ENCODE measurements around the gene SOX6. TPM values are rescaled to one million over a fixed set of nuclear protein-coding genes. Genes with fewer than 3 reads are reported as not detected.

SOX6 gene
- total RNA-seq, 1 experiment from 2014 or later = not detected

- Histone ChIP-seq H3K27ac (ENCODE audit: insufficient read length, low read depth, low read length) (no peak overlapping the region), H3T11ph (ENCODE audit: low read length) (no peak overlapping the region), H3K79me2 (ENCODE audit: insufficient read depth, low read length) (no peaks in the 10 kb centered on the region), H4K8ac (replicated peaks; ENCODE audit: insufficient read length, low read depth, low read length) (no peak overlapping the region), H2AFZ (ENCODE audit: low read length) (no peak overlapping the region), H3K14ac (ENCODE audit: insufficient read depth, low read length) (no peak overlapping the region), H3K4me1 (ENCODE audit: insufficient read depth, low read length) (no peaks in the 10 kb centered on the region), H2BK20ac (ENCODE audit: low read depth, low read length, poor library complexity, severe bottlenecking) (no peak overlapping the region), H3K23ac (ENCODE audit: insufficient read length, low read depth, low read length) (no peak overlapping the region), H3K79me1 (ENCODE audit: insufficient read depth, low read depth, low read length, poor library complexity, severe bottlenecking) (no peaks in the 10 kb centered on the region), H3K4ac (ENCODE audit: low read depth, low read length) (no peak overlapping the region), H4K20me1 (ENCODE audit: control insufficient read depth, insufficient read depth, insufficient read length) (no peaks in the 10 kb centered on the region), H3K56ac (ENCODE audit: insufficient read length, low read depth, low read length) (no peak overlapping the region), H3K4me2 (ENCODE audit: insufficient read depth, insufficient read length, low read length) (no peak overlapping the region), H2BK12ac (ENCODE audit: insufficient read length, low read depth, low read length) (no peak overlapping the region), H4K91ac (ENCODE audit: insufficient read length, low read depth, low read length) (no peak overlapping the region), H3K18ac (ENCODE audit: insufficient read length, low read depth, low read length) (no peak overlapping the region), H2BK15ac (ENCODE audit: low read depth, low read length) (no peak overlapping the region), H2BK5ac (ENCODE audit: insufficient read length, low read length) (no peak overlapping the region), H2BK120ac (ENCODE audit: low read depth, low read length, poor library complexity, severe bottlenecking) (no peak overlapping the region), H4K5ac (ENCODE audit: insufficient read length, low read depth, low read length) (no peak overlapping the region), H2AK5ac (ENCODE audit: insufficient read length, low read length) (no peak overlapping the region), H3K9ac (ENCODE audit: extremely low read depth, insufficient read length, low read length) (no peak overlapping the region), H3K9me3 (ENCODE audit: control insufficient read depth, low read depth, low read length) (no peaks in the 10 kb centered on the region), H3K27me3 (ENCODE audit: insufficient read depth, low read length) (no peaks in the 10 kb centered on the region), H3K23me2 (ENCODE audit: insufficient read length, low read depth, low read length, poor library complexity, severe bottlenecking) (no peaks in the 10 kb centered on the region)
- DNase-seq = no peak
- no CpG with 5 or more reads among the region's 1 CpG for WGBS (ENCODE audit: extremely low coverage, insufficient read length, low lambda C conversion rate)
- Mint-ChIP-seq H3K27me3 (ENCODE audit: low read depth) (no peaks in the 10 kb centered on the region), H3K4me3 (no peak overlapping the region), H3K9me3 (no peaks in the 10 kb centered on the region), H3K27ac (no peak overlapping the region), H3K4me1 (peaks cover 0 to under 1% of the 10 kb centered on the region in 2 experiments; a peak in 1 of 4 replicates), H3K36me3 (ENCODE audit: insufficient read depth in 1 of 3, low read depth in 3 of 3) (no peaks in the 10 kb centered on the region)
- TF ChIP-seq CTCF (conservative IDR thresholded peaks at IDR 0.05) = no peak
Observed at GRCh38 chr11:16271258-16271657, 85.1 kb downstream of the SOX6 start.
